SK-N-SH treated with all-trans-retinoic acid at 6 μM for 48 hours (cell line): ENCODE data around the gene BSDC1.

Source experiments
- ATAC-seq: fragments of 200-7000 bp; cut with Tn5 transposase; 3 replicates; pipeline ENCODE4 v1.9.1; 2020; ENCODE audit warnings: mild to moderate bottlenecking, moderate library complexity
- ARNTL ChIP-seq: fragments of 450-650 bp; formaldehyde crosslinking; IDR thresholded peaks from 2 replicates; pipeline ENCODE4 v1.5.0; 2020; ENCODE audit warnings: low read depth, mild to moderate bottlenecking, moderate library complexity, borderline replicate concordance
- BACH2 ChIP-seq: fragments of 250-450 bp; sonication (Bioruptor Pico); IDR thresholded peaks from 2 replicates; pipeline ENCODE4 v1.9.0; 2021; ENCODE audit warnings: mild to moderate bottlenecking, borderline replicate concordance
- ESRRG ChIP-seq: fragments of 250-450 bp; sonication (Bioruptor Pico); IDR thresholded peaks from 2 replicates; pipeline ENCODE4 v1.6.1; 2021; ENCODE audit warnings: mild to moderate bottlenecking
- GLIS3 ChIP-seq: fragments of 250-450 bp; sonication (Bioruptor Pico); IDR thresholded peaks from 2 replicates; pipeline ENCODE4 v1.5.0; 2020; ENCODE audit warnings: mild to moderate bottlenecking, moderate library complexity
- ISL1 ChIP-seq: fragments of 250-450 bp; sonication (Bioruptor Pico); IDR thresholded peaks from 2 replicates; pipeline ENCODE4 v2.1.2; 2022; ENCODE audit warnings: mild to moderate bottlenecking, moderate library complexity
- OSR1 ChIP-seq: fragments of 250-450 bp; sonication (Bioruptor Pico); IDR thresholded peaks from 2 replicates; pipeline ENCODE4 v1.8.0; 2022; ENCODE audit warnings: moderate library complexity, mild to moderate bottlenecking, inconsistent platforms
- PPARA ChIP-seq: fragments of 250-450 bp; sonication (Bioruptor Pico); IDR thresholded peaks from 2 replicates; pipeline ENCODE4 v1.5.0; 2020; ENCODE audit warnings: mild to moderate bottlenecking, borderline replicate concordance
- RARB ChIP-seq: fragments of 250-450 bp; sonication (Bioruptor Pico); IDR thresholded peaks from 2 replicates; pipeline ENCODE4 v1.8.0; 2021; ENCODE audit warnings: mild to moderate bottlenecking, moderate library complexity
- TCF4 ChIP-seq: fragments of 250-450 bp; sonication (Bioruptor Pico); IDR thresholded peaks from 2 replicates; pipeline ENCODE4 v1.8.0; 2021; ENCODE audit warnings: mild to moderate bottlenecking, moderate library complexity, borderline replicate concordance
- TOX ChIP-seq: fragments of 250-450 bp; sonication (Bioruptor Pico); IDR thresholded peaks from 2 replicates; pipeline ENCODE4 v1.8.0; 2021; ENCODE audit warnings: mild to moderate bottlenecking, moderate library complexity, borderline replicate concordance
- ZFP3 ChIP-seq: fragments of 250-450 bp; sonication (Bioruptor Pico); IDR thresholded peaks from 2 replicates; pipeline ENCODE4 v1.5.0; 2020; ENCODE audit warnings: mild to moderate bottlenecking, moderate library complexity
- ZFP30 ChIP-seq: fragments of 450-650 bp; formaldehyde crosslinking; IDR thresholded peaks from 2 replicates; pipeline ENCODE4 v1.5.0; 2022; ENCODE audit warnings: mild to moderate bottlenecking, moderate library complexity
- ZNF565 ChIP-seq: fragments of 450-650 bp; formaldehyde crosslinking; conservative IDR thresholded peaks from 2 replicates; pipeline ENCODE4 v1.5.0; 2020; ENCODE audit warnings: low read depth, mild to moderate bottlenecking, moderate library complexity
- ZNF8 ChIP-seq: fragments of 450-650 bp; formaldehyde crosslinking; IDR thresholded peaks from 2 replicates; pipeline ENCODE4 v1.5.0; 2020; ENCODE audit warnings: mild to moderate bottlenecking, moderate library complexity
- TF ChIP-seq, protein P1 (sequence below): fragments of 250-450 bp; sonication (Bioruptor Pico); IDR thresholded peaks from 2 replicates; pipeline ENCODE4 v1.8.0; 2021; ENCODE audit warnings: low read depth, mild to moderate bottlenecking, moderate library complexity, borderline replicate concordance
- TF ChIP-seq, protein P2 (sequence below): fragments of 250-450 bp; sonication (Bioruptor Pico); IDR thresholded peaks from 2 replicates; pipeline ENCODE4 v1.5.1; 2020; ENCODE audit warnings: low read depth, mild to moderate bottlenecking, moderate library complexity
- TF ChIP-seq, protein P3 (sequence below): fragments of 250-450 bp; sonication (Bioruptor Pico); IDR thresholded peaks from 2 replicates; pipeline ENCODE4 v1.5.1; 2021; ENCODE audit warnings: mild to moderate bottlenecking, moderate library complexity
- TF ChIP-seq, protein P4 (sequence below): fragments of 250-450 bp; sonication (Bioruptor Pico); IDR thresholded peaks from 2 replicates; pipeline ENCODE4 v1.8.0; 2020; ENCODE audit warnings: mild to moderate bottlenecking, moderate library complexity, borderline replicate concordance

BSDC1 gene

DNA sequence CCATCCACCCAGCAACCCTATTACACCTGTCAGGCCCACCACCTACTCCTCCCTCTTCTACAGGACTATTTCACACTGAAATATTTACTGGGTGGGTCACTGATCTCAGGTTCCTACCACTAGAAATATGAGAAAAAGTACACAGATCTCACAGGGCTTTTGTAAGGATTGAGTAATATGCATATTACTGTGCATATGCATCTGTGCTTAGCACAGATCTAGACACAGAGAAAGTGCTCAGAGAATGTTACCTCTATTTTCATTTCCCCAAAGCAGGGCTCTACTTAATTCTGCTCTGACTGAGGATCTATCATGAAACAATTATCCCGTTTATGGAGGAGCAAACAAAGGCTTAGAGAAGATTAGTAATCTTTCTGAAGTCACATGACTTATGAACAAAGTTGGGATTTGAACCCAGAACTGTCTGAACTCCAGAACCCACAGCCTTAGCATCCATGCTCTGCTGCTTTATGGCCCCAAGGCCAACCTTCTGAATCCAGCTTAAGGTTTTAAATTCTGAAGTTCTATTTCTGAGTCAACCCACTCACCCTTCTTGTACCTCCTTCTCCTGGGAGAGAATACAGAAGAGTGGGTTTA lies 20.1 kb downstream of the BSDC1 start:
- no peak for TF ChIP-seq ARNTL (CRISPR knock-in tag)
- TF ChIP-seq, all 23 proteins: peak for 0
- ATAC-seq = no peak

DNA sequence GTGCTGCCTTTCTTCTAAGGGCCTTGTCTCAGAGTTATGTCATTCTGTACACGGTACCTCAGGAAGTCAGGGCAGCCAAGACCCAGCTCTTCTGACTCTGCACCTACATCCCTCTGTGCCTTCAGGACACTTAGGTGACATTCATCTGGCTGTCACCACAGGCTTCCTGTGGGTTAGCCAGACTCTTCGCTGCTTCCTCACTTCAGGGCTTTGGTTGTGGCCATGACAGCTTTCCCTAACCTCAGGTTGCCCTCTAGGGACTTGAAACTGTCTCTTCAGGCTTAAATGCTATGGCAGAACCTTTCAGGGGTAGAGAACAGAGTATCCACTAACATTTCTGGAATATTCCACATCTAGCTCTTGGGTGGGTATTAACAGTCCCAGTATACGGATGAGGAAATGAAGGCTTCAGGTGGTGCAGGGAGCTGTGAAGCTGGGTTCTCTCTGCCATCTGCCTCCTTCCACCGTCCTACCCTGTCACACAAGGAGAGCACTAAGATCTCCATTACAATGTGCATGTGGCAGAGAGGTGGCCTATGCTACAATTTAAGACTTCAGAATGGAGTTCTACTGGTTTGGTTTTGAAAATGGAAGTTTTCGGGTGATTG lies 22.0 kb downstream of the BSDC1 start:
- ATAC-seq = peak; percentile 20; the same call in 1 of the 3 replicates
- TF ChIP-seq TCF4 (CRISPR knock-in tag) (no peak), ZFP30 (no peak), ARNTL (CRISPR knock-in tag) (no peak), ISL1 (no peak), PPARA (CRISPR knock-in tag) (no peak), ESRRG (CRISPR knock-in tag) (no peak), RARB (CRISPR knock-in tag) (no peak), BACH2 (no peak)
- TF ChIP-seq, protein P1, sequence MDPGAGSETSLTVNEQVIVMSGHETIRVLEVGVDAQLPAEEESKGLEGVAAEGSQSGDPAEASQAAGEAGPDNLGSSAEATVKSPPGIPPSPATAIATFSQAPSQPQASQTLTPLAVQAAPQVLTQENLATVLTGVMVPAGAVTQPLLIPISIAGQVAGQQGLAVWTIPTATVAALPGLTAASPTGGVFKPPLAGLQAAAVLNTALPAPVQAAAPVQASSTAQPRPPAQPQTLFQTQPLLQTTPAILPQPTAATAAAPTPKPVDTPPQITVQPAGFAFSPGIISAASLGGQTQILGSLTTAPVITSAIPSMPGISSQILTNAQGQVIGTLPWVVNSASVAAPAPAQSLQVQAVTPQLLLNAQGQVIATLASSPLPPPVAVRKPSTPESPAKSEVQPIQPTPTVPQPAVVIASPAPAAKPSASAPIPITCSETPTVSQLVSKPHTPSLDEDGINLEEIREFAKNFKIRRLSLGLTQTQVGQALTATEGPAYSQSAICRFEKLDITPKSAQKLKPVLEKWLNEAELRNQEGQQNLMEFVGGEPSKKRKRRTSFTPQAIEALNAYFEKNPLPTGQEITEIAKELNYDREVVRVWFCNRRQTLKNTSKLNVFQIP (CRISPR knock-in tag) = no peak

DNA sequence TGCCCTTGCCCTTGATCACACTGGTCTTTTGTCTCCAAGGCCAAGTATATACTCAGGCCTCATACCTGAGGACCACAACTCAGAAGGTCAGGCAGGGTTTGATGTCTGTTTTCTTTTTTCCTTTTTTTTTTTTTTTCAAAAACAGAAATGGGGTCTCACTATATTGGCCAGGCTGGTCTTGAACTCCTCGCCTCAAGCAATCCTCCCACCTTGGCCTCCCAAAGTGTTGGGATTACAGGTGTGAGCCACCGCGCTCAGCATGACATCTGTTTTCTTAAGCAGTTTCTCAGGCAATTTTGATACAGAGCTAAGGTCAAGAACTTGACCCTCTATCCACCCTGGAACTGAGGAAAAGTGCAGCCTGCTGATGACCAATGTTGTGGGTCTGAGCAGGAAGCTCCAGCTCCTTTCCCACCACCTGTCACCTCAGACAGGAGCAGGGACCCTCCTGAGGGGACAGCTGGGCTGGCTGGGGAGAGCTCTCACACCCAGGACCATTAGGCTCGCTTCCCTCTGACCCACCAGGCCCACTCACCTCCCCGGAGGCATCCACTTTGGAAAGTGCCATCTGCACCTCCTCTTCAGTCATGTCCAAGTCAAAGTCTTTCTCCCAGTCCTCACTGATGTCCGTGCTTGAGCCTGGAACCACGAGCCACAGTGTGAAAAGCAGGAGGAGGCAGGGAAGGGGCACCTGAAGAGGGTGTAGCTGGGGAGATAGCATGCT lies 26.2 kb downstream of the BSDC1 start:
- TF ChIP-seq ESRRG (CRISPR knock-in tag) (no peak), OSR1 (CRISPR knock-in tag) (no peak), TOX (CRISPR knock-in tag) (no peak)
- TF ChIP-seq, protein P2, sequence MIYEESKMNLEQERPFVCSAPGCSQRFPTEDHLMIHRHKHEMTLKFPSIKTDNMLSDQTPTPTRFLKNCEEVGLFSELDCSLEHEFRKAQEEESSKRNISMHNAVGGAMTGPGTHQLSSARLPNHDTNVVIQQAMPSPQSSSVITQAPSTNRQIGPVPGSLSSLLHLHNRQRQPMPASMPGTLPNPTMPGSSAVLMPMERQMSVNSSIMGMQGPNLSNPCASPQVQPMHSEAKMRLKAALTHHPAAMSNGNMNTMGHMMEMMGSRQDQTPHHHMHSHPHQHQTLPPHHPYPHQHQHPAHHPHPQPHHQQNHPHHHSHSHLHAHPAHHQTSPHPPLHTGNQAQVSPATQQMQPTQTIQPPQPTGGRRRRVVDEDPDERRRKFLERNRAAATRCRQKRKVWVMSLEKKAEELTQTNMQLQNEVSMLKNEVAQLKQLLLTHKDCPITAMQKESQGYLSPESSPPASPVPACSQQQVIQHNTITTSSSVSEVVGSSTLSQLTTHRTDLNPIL = no peak
- TF ChIP-seq, protein P3, sequence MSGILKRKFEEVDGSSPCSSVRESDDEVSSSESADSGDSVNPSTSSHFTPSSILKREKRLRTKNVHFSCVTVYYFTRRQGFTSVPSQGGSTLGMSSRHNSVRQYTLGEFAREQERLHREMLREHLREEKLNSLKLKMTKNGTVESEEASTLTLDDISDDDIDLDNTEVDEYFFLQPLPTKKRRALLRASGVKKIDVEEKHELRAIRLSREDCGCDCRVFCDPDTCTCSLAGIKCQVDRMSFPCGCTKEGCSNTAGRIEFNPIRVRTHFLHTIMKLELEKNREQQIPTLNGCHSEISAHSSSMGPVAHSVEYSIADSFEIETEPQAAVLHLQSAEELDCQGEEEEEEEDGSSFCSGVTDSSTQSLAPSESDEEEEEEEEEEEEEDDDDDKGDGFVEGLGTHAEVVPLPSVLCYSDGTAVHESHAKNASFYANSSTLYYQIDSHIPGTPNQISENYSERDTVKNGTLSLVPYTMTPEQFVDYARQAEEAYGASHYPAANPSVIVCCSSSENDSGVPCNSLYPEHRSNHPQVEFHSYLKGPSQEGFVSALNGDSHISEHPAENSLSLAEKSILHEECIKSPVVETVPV (CRISPR knock-in tag) = no peak

DNA sequence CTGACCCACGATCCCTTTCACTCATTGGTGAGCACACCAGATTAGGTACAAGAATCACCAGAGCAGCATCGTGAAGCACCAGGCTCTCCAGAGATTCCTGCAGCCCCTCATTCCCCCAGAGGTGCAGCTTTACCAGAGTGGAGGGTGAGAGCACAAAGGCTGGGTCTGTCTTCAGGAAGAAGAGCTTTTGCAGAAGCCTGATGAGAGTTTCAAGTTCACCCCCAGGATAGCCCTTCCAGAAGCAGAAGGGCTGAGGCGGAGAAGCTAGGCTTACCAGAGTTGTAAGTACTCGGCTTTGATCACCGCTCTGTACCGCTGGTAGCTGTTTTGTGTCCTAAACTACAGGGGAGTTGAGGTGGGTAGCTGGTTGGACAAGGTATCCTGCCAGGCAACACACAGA lies 28.8 kb downstream of the BSDC1 start:
- no peak for ATAC-seq
- TF ChIP-seq RARB (CRISPR knock-in tag) = no peak
- no peak for TF ChIP-seq ISL1
- TF ChIP-seq GLIS3 = no peak
- TF ChIP-seq, protein P1 (CRISPR knock-in tag) = no peak

More for the DNA sequence above, 26.2 kb downstream of the BSDC1 start:
- no peak for ATAC-seq

DNA sequence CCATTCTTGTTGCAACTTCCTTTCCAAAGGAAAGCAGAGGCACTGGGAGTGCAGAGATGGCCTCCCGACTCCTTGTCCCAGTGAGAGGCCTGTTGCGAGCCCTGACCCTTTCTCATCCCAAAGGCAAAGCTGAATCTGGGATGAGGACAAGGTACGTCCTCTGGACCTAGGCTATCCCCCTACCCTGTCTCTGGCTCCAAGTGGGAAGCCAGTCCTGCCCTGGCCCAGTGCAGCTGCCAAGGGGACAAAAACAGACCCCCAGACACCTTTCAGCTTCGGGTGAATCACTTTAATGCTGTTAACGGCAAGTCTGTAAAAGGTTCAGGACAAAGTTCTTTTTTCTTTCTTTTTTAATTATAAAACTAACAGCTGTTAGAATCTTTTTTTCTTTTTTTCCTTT lies 29.4 kb downstream of the BSDC1 start:
- TF ChIP-seq, protein P4, sequence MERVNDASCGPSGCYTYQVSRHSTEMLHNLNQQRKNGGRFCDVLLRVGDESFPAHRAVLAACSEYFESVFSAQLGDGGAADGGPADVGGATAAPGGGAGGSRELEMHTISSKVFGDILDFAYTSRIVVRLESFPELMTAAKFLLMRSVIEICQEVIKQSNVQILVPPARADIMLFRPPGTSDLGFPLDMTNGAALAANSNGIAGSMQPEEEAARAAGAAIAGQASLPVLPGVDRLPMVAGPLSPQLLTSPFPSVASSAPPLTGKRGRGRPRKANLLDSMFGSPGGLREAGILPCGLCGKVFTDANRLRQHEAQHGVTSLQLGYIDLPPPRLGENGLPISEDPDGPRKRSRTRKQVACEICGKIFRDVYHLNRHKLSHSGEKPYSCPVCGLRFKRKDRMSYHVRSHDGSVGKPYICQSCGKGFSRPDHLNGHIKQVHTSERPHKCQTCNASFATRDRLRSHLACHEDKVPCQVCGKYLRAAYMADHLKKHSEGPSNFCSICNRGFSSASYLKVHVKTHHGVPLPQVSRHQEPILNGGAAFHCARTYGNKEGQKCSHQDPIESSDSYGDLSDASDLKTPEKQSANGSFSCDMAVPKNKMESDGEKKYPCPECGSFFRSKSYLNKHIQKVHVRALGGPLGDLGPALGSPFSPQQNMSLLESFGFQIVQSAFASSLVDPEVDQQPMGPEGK (CRISPR knock-in tag) = no peak
- TF ChIP-seq, protein P3 (CRISPR knock-in tag) = no peak
- TF ChIP-seq ZNF8 (no peak), ZNF565 (CRISPR knock-in tag) (no peak), ZFP3 (CRISPR knock-in tag) (no peak), BACH2 (no peak)
- ATAC-seq = no peak
